ENCODE measurements around the gene DKK3.

Gene DKK3

DNA sequence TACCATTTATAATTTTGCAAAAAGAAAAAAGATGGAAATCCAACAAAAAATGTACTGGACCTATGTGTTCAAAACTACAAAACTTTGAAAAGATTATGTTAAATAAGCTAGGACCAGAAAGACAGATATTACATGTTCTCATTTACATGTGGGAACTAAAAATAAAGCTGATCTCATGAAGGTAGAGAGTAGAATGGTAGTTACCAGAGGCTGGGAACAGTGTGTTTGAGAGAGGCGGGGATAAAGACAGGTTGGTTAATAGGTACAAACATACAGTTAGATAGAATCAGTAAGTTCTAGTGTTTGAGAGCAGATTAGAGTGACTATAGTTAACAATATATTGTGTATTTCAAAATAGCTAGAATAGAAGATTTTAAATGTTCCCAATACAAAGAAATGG is 95.0 kb downstream of the DKK3 start:
- no peak for ATAC-seq (ENCODE audit: low read depth)
- no peak for DNase-seq (ENCODE audit: low spot score)
- TF ChIP-seq, protein P1, sequence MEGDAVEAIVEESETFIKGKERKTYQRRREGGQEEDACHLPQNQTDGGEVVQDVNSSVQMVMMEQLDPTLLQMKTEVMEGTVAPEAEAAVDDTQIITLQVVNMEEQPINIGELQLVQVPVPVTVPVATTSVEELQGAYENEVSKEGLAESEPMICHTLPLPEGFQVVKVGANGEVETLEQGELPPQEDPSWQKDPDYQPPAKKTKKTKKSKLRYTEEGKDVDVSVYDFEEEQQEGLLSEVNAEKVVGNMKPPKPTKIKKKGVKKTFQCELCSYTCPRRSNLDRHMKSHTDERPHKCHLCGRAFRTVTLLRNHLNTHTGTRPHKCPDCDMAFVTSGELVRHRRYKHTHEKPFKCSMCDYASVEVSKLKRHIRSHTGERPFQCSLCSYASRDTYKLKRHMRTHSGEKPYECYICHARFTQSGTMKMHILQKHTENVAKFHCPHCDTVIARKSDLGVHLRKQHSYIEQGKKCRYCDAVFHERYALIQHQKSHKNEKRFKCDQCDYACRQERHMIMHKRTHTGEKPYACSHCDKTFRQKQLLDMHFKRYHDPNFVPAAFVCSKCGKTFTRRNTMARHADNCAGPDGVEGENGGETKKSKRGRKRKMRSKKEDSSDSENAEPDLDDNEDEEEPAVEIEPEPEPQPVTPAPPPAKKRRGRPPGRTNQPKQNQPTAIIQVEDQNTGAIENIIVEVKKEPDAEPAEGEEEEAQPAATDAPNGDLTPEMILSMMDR (IDR thresholded peaks at IDR 0.05; ENCODE audit: poor library complexity, severe bottlenecking): no peak

More for the DNA sequence above, 95.0 kb downstream of the DKK3 start:
- no peaks in the 10 kb centered on the region for H3K27me3 ChIP-seq (ENCODE audit: insufficient read depth, poor library complexity, severe bottlenecking)
- no peaks in the 10 kb centered on the region for H3K4me1 ChIP-seq (ENCODE audit: insufficient read depth, poor library complexity, severe bottlenecking)
- H3K4me3 ChIP-seq (ENCODE audit: severe bottlenecking): no peak overlapping the region
- no peaks in the 10 kb centered on the region for H3K9me3 ChIP-seq (ENCODE audit: severe bottlenecking)
- peaks cover 26% of the 10 kb centered on the region for H3K36me3 ChIP-seq (ENCODE audit: low read depth)
- no peak overlapping the region for H3K27ac ChIP-seq (ENCODE audit: poor library complexity, severe bottlenecking)

Data from RWPE2 (cell line).